HG03066 (cell line): ENCODE data around the gene RABGAP1L.
"Not testable (repeated sequence)": the region's sequence is repeated elsewhere in the genome, so short reads cannot be mapped to it uniquely, and the experiment has no call there.

ENCODE experiments used
- ATAC-seq: cut with Tn5 transposase; IDR thresholded peaks from one replicate; pipeline ENCODE4 v1.9.1; 2021; ENCODE audit warnings: low read depth; ENCODE audit not compliant: unreplicated experiment

Gene RABGAP1L

DNA sequence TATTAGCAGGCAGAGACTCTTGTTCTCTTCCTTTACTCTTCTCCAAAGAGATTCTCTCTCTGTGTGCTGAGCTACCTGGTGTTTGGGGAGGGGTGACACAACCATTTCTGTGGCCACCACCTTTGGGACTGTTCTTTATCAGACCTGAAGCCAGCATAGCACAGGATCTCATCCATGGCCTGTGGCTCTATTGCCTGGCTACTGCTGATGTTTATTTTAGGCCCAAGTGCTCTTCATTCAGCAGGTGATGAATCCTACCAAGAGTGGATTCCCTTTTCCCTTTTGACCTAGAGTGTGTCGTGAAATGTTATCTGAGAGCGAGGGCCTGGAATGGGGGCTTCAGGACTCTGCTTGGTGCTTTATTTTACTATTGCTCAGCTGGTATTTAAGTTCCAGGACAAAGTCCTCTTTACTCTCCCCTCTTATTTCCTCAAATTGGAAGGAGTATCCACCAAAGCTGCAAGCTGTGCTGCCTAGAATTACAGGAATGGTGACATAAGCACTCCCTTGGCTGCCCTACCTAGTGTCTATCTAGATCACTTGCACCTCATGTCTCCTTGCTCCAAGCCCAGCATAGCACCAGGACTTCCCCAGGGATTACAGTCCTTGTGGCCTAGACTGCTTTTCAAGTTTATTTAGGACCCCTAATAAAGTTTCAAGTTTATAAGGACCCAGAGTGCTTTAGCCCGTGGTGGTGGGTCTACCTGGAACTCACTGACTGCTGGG, 193.7 kb downstream of the RABGAP1L start:
- no peak for ATAC-seq

DNA sequence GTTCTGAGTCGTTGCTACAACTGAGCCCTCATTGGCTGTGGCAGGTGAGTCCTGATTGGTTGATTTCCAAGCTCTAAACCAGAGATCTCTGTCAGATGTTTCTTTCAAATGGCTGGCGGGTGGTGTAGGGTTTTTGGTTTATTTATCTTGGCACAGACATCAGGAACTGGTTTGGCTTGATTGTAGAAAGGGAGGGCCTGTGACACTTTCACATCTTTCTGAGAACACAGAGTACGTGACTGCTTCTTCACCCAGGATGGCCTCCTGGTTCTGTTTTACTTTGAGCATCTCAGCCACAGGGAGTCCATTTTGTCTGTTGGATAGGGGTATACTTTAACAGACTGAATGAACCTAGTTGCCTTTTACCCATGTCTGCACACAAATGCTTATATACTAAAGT, 199.0 kb downstream of the RABGAP1L start:
- no peak for ATAC-seq

DNA sequence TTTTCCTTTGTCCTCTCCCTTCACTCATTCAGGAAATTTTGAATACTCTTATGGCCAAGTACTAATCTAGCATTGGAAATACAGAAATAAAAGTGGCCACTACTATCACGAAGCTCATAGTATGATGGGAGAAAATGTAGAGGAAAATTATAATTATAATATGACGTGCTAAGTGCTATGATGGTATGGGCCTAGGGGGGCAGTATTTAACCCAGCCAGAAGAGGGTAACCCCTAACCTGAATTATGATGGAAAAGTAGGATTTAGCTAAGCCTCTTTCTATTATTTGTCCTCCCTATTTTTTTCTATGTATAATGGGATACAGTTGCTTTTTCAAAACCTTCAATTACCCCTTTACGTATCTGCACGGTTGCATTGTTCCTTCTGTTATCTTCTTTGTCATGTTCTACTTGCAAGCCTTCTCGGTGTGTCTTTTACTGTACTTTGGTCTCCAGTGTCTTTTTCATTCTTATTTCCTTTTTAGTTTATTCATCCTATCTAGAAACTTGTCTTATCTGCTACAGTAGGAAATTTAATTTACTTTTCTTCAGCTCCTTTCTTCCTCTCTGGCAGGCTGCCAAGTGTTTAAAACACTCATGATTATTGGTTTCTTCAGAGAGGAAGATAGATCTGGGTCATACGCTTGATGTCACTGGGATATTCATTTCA, 199.6 kb downstream of the RABGAP1L start:
- ATAC-seq, result no peak

DNA sequence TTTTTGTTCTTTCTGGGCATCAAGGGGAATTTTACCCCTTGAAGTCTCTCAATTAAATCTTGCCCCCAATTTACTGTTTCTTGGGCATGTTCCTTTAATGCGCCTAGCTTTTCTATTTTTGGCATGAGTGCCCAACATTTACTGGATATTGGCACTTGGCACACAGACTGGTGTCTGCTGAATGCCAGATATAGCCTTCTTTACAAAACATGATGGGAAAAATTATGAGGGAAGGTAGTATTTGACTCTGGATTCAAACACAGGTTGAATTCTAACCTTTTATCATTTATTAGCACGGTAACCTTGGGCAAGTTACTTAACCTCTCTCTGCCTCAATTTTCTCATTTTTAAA, 200.1 kb downstream of the RABGAP1L start:
- no peak for ATAC-seq

DNA sequence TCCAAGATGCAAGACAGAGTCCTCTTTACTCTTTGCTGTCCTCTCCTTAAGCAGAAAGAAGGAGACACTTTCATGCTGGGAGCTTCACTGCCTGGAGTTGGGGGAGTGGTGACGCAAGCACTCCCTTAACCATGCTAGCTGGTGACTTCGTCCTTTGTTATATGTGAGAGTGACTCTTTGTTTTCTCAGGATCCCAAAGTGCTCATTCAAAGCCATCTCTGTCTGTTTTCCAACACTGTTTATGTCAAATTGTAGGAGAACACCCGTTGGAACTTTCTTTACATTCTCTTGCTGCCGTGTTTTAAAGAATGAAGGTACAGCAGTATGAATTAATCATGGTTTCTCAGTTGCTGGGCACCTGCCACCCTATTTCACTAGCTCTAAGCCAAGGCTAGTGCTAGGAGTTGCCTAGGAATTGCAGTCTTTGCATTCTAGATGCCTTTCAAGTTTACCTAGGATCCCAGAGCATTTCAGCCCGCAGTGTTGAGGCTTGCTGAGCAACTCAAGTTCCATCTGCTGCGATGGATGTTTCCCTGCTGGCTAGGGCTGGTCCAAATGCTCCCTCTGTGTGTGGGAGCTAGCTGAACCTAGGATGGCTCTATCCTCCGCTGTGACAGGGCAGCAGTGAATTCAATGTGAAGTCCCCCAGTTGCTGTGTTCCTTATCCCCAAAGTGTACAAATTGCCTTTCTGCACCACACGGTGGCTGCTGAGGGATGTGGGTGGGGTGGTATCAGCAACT, 205.8 kb downstream of the RABGAP1L start:
- ATAC-seq, result no peak

DNA sequence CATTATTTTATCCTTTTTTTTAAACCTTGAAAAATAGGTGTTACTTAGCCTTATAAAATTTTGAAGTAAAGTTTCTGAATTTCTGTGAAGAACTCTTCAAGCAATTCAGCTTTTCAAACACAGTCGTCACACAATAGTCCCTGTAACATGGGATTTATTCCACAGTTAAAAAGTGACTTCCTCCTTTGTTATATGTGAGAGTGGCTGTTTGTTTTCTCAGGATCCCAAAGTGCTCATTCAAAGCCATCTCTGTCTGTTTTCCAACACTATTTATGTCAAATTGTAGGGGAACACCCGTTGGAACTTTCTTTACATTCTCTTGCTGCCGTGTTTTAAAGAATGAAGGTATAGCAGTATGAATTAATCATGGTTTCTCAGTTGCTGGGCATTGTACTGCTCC, 207.6 kb downstream of the RABGAP1L start:
- ATAC-seq, result no peak

DNA sequence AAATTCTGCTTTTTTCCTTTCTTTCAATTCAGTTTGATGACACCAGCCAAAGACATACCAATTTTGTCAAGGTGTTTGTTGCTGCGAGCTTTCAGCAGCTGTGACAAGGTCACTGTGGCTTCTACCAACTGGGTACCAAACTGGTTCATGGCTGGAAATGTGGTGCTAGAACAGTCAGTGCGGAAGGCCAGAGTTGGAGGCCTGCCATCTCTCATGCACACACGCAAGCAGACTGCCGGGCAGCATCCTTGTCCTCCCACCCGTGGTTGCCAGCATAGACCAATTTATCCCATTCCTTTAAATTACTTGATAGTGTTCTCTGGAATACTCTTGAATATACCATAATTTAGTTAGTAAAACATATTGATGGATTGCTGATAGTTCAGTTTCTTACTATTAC, 208.6 kb downstream of the RABGAP1L start:
- ATAC-seq, result no peak

DNA sequence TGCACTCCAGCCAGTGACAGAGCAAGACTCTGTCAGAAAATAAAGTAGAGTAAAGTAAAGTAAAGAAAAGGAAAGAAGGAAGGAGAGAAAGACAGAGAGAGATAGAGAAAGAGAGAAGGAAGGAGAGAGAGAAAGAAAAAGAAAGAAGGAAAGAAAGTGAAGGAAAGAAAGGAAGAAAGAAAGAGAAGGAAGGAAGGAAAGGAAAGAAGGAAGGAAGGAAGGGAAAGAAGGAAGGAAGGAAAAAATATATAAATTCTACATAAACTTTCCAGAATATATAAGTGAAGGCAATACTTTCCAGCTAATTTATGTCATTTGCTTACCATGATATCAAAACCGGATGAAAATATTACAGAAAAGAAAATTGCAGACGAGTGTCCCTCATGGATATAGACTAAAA, 216.7 kb downstream of the RABGAP1L start:
- ATAC-seq, result no peak

DNA sequence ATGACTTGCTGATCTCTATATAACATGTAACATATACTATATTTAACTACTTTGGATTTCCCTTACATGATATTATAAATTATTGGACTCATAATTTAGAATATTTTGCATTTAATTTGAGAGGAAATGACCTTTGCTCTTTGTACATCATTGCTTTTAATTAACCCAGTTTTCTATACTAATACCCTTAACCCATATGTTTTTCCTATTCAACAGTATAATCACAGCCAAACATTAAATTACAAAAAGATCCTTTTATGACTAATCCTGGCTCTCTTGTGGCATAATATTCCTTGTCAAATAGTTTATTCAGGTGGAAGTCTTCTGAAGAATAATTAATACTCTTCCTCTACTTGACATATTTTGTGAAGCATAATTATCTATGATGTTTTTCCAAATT, 232.4 kb downstream of the RABGAP1L start:
- ATAC-seq, result no peak

DNA sequence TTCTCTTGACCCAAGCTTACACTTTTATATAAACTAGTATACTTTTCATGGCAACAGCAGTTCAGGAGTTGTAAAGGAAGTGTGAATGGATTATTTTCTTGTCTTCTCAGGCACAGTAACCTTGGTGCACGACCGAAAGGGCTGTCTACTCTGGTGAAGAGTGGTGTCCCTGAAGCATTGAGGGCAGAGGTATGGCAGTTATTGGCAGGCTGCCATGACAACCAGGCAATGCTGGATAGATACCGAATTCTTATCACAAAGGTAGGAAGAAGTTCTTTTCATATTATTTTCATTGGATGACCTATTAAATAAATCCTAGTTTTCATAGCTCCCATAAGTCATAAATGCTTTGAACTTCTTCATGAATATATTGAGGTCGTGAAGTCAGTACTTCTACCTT, 234.6 kb downstream of the RABGAP1L start:
- ATAC-seq, result no peak

DNA sequence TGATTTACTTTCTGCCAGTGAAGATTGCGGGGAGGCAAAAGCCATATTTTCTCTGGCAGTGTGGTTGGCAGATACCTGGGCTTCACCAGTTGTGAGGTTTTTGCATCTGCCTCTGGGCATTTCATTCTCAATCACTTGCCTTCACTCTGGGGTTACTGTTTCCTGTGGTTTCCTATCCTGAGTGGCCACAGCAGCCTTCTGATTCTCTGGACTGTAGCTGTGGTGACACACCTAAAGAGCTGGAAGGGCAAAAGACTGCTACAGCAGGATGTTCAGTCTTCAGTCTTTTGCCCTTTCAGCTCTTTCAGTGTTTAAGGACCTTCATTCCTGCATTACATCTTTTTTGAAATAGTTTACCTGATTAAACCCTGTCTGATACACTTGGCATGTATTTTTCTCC, 237.9 kb downstream of the RABGAP1L start:
- no peak for ATAC-seq

DNA sequence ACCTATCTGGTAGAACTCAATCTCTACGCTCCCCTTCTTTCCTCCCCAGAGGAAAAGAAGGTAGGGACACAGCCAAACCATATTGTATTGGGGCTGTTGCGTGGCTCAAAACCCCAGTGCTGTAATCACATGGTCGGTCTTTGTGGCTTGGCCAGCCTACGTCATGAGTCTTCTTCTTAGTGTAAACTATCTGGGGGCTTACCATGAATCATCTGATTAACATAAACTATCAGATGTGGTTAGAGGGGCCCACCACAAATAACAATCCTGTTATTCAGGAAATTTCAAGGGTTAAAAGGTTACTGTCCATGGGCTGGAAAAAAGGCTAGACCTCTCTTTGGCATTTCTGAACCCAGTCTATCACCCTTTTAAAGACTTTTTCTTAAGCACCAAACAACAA, 238.9 kb downstream of the RABGAP1L start:
- no peak for ATAC-seq

DNA sequence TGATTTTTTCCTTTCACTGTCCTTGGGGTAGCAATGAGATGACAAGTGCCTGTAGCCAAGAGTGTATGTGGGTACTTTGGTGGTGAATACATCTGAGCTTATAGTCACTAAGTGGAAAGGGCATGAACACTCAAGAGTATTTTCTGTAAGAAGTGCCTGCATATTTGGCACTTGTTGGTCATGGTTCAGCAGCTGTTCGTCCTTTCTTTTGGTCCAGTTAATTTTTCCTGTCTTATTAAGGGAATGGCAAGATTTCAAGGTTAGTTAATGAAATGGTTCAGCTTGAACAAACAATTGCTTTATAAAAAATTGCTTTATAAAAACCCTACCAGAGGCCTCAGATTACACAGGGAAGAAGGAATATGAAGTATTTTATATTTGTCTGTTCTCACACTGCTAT, 239.9 kb downstream of the RABGAP1L start:
- no peak for ATAC-seq

DNA sequence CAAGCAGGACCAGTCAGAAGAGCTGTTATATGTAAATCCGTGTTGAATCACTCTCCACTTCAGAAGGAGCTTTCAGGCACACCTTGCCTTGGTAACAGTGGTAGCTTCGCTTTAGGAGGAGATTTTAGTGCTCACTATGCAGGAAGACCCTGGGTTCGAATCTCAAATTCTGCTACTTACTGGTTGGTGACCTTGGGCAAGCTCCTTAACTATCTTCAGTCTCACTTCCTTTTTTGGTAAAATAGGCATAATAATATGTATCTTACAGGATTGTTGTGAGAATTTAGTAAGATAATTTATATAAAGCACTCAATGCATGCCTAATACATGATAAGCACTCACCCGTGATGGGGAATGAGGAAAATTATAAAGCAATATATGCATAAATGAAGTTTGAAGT, 241.8 kb downstream of the RABGAP1L start:
- no peak for ATAC-seq

DNA sequence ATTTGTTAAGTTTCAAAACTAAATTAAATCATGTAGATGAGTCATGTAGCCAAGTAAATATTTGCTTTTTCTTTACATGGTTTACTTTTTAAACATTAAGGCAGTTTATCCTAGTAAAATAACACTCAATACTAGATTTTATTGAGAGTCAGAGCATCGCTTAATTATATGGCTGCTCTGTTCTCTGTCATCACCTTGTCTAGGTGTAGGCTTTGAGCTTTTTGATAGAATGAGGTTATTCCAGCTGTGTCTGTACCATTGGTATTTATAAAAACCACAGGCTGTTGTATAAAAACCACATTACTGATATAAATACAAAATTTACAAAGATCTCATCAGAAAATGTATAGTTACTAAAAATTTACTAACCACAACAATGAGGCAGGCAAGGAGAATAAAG, 245.9 kb downstream of the RABGAP1L start:
- ATAC-seq, result no peak

DNA sequence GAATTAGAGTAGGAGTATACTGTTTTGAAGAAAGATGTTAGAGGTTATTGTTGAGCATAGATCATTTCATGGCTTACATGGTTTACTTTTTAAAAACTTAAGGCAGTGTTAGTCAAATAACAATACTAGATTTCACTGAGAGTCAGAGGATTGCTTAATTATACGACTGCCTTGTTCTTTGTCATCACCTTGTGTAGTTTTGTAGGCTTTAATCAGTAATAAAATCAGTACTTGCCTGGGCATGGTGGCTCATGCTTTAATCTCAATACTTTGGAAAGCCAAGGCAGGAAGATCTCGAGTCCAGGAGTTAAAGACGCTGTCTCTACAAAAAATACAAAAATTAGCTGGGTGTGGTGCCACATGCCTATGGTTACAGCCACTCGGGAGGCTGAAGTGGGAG, 247.1 kb downstream of the RABGAP1L start:
- ATAC-seq, result no peak

DNA sequence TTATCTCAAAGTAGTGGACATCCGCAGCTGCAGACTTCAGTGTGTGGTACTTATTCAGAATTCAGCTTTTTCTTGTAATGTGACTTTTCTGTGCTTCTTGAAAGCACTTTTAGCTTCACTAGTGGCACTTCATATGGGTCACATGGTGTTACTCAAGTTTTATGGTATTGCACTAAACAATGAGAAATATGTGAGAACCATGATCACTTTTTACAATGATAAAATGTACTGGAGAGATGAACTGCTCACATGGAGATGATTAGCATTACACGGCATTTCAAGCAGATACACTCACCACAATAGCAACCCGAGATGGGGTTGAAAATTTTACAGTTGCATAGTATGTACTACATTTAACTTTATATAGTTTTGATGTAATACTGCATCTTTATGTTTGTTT, 248.3 kb downstream of the RABGAP1L start:
- no peak for ATAC-seq

DNA sequence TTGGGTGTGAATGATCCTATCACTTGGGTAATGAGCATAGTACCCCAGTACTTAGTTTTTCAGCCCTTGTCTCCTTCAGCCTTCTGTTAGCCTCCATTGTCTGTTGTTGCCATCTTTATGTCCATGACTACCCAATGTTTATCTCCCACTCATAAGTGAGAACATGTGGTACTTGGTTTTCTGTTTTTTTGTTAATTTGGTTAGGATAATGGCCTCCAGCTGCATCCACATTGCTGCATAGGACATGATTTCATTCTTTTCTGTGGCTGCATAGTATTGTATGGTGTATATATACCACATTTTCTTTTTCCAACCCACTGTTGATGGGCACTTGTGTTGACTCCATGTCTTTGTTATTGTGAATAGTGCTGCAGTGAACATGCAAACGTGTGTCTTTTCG, 248.8 kb downstream of the RABGAP1L start:
- ATAC-seq, result no peak

DNA sequence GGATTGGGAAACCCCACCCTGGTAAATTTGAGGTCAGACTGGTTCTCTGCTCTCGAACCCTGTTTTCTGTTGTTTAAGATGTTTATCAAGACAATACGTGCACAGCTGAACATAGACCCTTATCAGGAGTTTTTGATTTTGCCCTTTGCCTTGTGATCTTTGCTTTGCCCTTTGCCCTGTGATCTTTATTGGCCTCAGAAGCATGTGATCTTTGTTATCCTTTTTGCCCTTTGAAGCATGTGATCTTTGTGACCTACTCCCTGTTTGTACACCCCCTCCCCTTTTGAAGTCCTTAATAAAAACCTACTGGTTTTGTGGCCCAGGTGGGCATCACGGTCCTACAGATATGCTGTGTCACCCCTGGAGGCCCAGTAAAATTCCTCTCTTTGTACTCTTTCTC, 250.5 kb downstream of the RABGAP1L start:
- ATAC-seq, result not testable (repeated sequence)

DNA sequence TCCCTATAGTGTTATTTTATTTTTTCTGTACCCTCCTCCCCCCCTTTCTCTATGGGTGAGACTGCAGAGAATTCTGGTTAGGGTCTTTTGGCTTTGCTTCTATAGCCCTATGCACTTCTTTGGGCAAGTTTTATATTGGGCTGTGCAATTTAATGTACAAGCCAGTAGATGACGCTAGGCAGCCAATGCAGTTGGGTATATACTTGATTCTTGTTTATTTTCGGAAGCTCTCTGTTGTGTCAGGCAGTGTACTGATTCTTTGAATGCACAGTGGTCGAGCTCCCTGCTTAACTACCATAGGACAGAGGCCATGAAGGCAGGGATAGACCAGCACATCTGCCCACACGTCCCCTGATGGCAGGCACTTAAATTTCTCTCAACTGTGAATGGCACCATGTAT, 254.3 kb downstream of the RABGAP1L start:
- ATAC-seq, result no peak

DNA sequence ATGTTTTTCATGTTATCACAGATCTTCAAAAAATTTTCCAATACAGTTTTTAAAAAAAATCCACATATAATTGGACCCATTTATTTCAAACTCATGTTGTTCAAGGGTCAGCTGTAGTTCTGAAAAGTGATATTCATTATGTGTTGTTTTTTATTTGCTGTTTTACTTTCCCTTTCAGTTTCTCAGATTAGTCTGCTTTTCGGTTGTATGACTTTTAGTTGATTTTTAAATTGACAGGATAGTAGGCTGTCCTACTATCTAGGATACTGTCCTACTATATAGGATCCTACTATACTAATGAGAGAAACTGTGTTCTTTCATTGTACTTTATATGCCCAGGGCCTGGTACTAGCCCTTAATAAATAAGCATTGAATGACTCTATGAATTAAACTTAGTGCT, 254.9 kb downstream of the RABGAP1L start:
- no peak for ATAC-seq

DNA sequence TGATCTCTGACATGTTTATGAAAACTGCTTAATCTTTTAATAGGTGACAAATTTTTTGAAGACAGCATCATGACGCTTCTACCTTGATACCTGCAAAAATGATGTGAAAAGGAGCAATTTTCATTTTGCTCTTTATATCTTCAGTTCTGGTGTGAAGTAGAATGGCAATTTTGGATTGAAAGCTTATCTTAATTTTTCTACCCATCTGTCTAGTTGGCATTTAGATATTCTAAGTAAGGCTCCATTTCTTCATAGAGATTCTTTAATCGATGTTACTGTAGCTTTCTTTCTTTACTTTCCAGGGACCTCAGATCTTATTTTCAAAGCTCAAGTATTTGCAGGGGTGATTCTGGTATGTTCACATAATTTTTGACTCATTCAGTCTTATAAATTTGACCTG, 256.2 kb downstream of the RABGAP1L start:
- ATAC-seq, result no peak
